ENCODE data around the gene GFER.

GFER gene

GRCh38 chr16:1987198-1987597 lies 3.2 kb downstream of the GFER start:
- H3K36me3 ChIP-seq = peaks cover 24% of the 10 kb centered on the region
- H3K27me3 ChIP-seq (ENCODE audit: insufficient read depth, low read depth, severe bottlenecking) = no peaks in the 10 kb centered on the region
- no peak for DNase-seq
- TF ChIP-seq CTCF (IDR thresholded peaks at IDR 0.05; ENCODE audit: low read depth, low read length) = no peak
- H3K4me3 ChIP-seq (ENCODE audit: low read depth, low read length) = no peak overlapping the region
- no peaks in the 10 kb centered on the region for H3K9me3 ChIP-seq (ENCODE audit: severe bottlenecking)
- H3K27ac ChIP-seq = no peak overlapping the region

- peak; percentile 42 for DNase-seq
- H3K4me3 ChIP-seq (ENCODE audit: low read depth, low read length) = peak within 1 kb of the TSS; percentile 63
- no peaks in the 10 kb centered on the region for H3K27me3 ChIP-seq (ENCODE audit: insufficient read depth, low read depth, severe bottlenecking)
- H3K9me3 ChIP-seq (ENCODE audit: severe bottlenecking) = no peaks in the 10 kb centered on the region
- no peak for TF ChIP-seq CTCF (IDR thresholded peaks at IDR 0.05; ENCODE audit: low read depth, low read length)
- H3K36me3 ChIP-seq = peaks cover 24% of the 10 kb centered on the region
- H3K27ac ChIP-seq = peak within 1 kb of the TSS; percentile 64
Observed at GRCh38 chr16:1989209-1990100, 5.5 kb downstream of the GFER start, which contains the start of gene SYNGR3. TSS of gene SYNGR3 (plus strand) at chr16:1989970. CDS start at chr16:1990103, 133 bp downstream.

- no peak for DNase-seq
- H3K4me3 ChIP-seq (ENCODE audit: low read depth, low read length) = peak overlapping the region; percentile 61
- no peak for TF ChIP-seq CTCF (IDR thresholded peaks at IDR 0.05; ENCODE audit: low read depth, low read length)
- no peaks in the 10 kb centered on the region for H3K9me3 ChIP-seq (ENCODE audit: severe bottlenecking)
- no peak overlapping the region for H3K27ac ChIP-seq
- H3K36me3 ChIP-seq = peaks cover 23% of the 10 kb centered on the region
- H3K27me3 ChIP-seq (ENCODE audit: insufficient read depth, low read depth, severe bottlenecking) = no peaks in the 10 kb centered on the region
Observed at GRCh38 chr16:1990101-1990350, 6.0 kb downstream of the GFER start.

- no peaks in the 10 kb centered on the region for H3K9me3 ChIP-seq (ENCODE audit: severe bottlenecking)
- no peak for TF ChIP-seq CTCF (IDR thresholded peaks at IDR 0.05; ENCODE audit: low read depth, low read length)
- peaks cover 21% of the 10 kb centered on the region for H3K36me3 ChIP-seq
- H3K27me3 ChIP-seq (ENCODE audit: insufficient read depth, low read depth, severe bottlenecking) = no peaks in the 10 kb centered on the region
- H3K4me3 ChIP-seq (ENCODE audit: low read depth, low read length) = peak overlapping the region; percentile 61
- peak overlapping the region; percentile 64 for H3K27ac ChIP-seq
- peak; percentile 67 for DNase-seq
Observed at GRCh38 chr16:1990351-1991134, 6.5 kb downstream of the GFER start.

- Histone ChIP-seq H3K9me3 (ENCODE audit: severe bottlenecking) (no peaks in the 10 kb centered on the region), H3K27ac (no peak overlapping the region), H3K27me3 (ENCODE audit: insufficient read depth, low read depth, severe bottlenecking) (no peaks in the 10 kb centered on the region), H3K4me3 (ENCODE audit: low read depth, low read length) (no peak overlapping the region), H3K36me3 (peaks cover 15% of the 10 kb centered on the region)
- DNase-seq = no peak
- no peak for TF ChIP-seq CTCF (IDR thresholded peaks at IDR 0.05; ENCODE audit: low read depth, low read length)
Observed at GRCh38 chr16:1991135-1991551, 7.2 kb downstream of the GFER start.
